ENCODE results near the gene ALDH4A1.

The ALDH4A1 gene

DNA sequence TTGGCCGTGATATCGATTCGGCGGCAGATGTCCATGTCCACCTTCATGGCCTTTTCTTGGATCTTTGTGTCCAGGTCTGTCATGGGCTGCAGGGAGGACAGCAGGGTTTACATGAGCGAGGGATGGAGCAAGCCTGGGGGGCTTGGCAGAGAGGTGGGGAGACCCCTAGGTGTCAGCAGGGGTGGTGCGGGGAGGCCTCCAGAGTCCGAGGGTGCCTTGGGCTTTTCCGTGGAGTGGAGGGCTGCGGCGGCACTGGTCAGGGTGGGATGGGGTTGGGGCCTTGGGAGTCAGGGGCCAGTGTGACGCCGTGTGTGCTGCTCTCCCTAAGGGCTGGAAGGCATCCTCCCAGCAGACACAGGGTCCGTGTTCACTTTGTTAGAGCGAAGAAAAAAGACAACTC is 16.1 kb upstream of the ALDH4A1 start:
- no peak overlapping the region for H2BK15ac ChIP-seq (replicated peaks; ENCODE audit: low read depth)
- H3K9ac ChIP-seq (ENCODE audit: low read length) = no peak overlapping the region
- no peak overlapping the region for H2AK5ac ChIP-seq (ENCODE audit: low read length)
- no peak overlapping the region for H3K23ac ChIP-seq (ENCODE audit: low read length)
- H4K8ac ChIP-seq (ENCODE audit: low read depth, low read length) = no peak overlapping the region
- H3K4me3 ChIP-seq (ENCODE audit: low read length) = no peak overlapping the region
- H4K5ac ChIP-seq (ENCODE audit: low read length) = no peak overlapping the region
- H3K27ac ChIP-seq (ENCODE audit: low read depth, low read length) = no peak overlapping the region
- H3K4ac ChIP-seq (ENCODE audit: low read depth, low read length) = no peak overlapping the region
- H3K27me3 ChIP-seq (ENCODE audit: insufficient read depth, low read length, poor library complexity) = no peaks in the 10 kb centered on the region
- DNase-seq = no peak
- H3K4me1 ChIP-seq (ENCODE audit: control insufficient read depth, low read depth, low read length) = no peaks in the 10 kb centered on the region
- H2BK5ac ChIP-seq (ENCODE audit: low read length) = no peak overlapping the region
- no peaks in the 10 kb centered on the region for H3K36me3 ChIP-seq (ENCODE audit: control insufficient read depth, insufficient read depth, low read length)
- no peak overlapping the region for H3K18ac ChIP-seq (ENCODE audit: low read length)
- H3K4me2 ChIP-seq (ENCODE audit: low read length) = no peak overlapping the region
- no peaks in the 10 kb centered on the region for H3K79me2 ChIP-seq (ENCODE audit: control insufficient read depth, insufficient read depth, low read length)
- no CpG with 5 or more reads among the region's 14 CpGs for WGBS (ENCODE audit: extremely low coverage, insufficient coverage, low lambda C conversion rate)
- H3K56ac ChIP-seq (ENCODE audit: low read length) = no peak overlapping the region
- no peaks in the 10 kb centered on the region for H3K79me1 ChIP-seq (ENCODE audit: low read length)
- H2BK120ac ChIP-seq (ENCODE audit: low read depth, low read length) = no peak overlapping the region

DNA sequence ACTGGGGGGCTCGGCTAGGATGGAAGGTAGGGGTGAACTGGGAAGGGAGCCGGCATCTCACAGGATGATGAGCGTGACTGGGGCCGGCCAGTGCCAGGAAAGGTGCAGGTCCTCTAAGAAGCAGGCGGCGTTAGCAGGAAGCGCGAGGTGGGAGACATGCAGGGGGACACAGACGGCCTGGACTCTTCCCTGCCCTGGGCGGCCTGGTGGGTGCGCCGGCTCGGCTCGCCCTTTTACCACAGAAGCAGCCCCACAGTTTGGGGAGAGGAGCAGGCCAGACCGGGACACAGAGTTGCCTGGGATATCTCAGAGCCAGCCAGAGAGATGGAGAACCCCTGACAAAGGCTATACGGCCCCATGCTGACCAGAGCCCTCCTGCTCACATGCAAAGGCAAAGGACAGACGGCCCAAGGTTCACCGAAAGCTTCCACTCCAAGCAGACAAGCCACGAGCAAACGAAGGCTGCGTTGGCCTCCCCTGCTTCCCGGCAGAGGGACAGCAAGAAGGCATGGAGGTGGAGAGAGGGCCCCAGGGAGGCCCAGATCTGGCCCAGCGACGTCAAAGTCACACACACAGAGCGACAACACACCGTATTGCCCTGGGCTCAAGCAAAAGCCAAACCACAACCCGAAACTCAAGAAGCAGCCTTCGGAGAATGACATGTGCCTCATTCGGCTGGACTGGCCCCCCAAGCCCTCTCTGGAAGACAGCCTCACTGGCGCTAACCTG is 14.9 kb upstream of the ALDH4A1 start:
- WGBS (ENCODE audit: extremely low coverage, insufficient coverage, low lambda C conversion rate) = no CpG with 5 or more reads among the region's 30 CpGs
- no peaks in the 10 kb centered on the region for H3K27me3 ChIP-seq (ENCODE audit: insufficient read depth, low read length, poor library complexity)
- H3K79me1 ChIP-seq (ENCODE audit: low read length) = no peaks in the 10 kb centered on the region
- H3K27ac ChIP-seq (ENCODE audit: low read depth, low read length) = no peak overlapping the region
- H2BK5ac ChIP-seq (ENCODE audit: low read length) = no peak overlapping the region
- no peaks in the 10 kb centered on the region for H3K36me3 ChIP-seq (ENCODE audit: control insufficient read depth, insufficient read depth, low read length)
- no peak overlapping the region for H4K8ac ChIP-seq (ENCODE audit: low read depth, low read length)
- no peak overlapping the region for H3K4me2 ChIP-seq (ENCODE audit: low read length)
- H3K9ac ChIP-seq (ENCODE audit: low read length) = no peak overlapping the region
- no peak overlapping the region for H3K4ac ChIP-seq (ENCODE audit: low read depth, low read length)
- DNase-seq = no peak
- no peak overlapping the region for H3K56ac ChIP-seq (ENCODE audit: low read length)
- no peaks in the 10 kb centered on the region for H3K79me2 ChIP-seq (ENCODE audit: control insufficient read depth, insufficient read depth, low read length)
- no peak overlapping the region for H2AK5ac ChIP-seq (ENCODE audit: low read length)
- H3K4me1 ChIP-seq (ENCODE audit: control insufficient read depth, low read depth, low read length) = no peaks in the 10 kb centered on the region
- H2BK15ac ChIP-seq (replicated peaks; ENCODE audit: low read depth) = no peak overlapping the region
- H3K23ac ChIP-seq (ENCODE audit: low read length) = no peak overlapping the region
- no peak overlapping the region for H3K4me3 ChIP-seq (ENCODE audit: low read length)
- no peak overlapping the region for H3K18ac ChIP-seq (ENCODE audit: low read length)
- H2BK120ac ChIP-seq (ENCODE audit: low read depth, low read length) = no peak overlapping the region
- H4K5ac ChIP-seq (ENCODE audit: low read length) = no peak overlapping the region

DNA sequence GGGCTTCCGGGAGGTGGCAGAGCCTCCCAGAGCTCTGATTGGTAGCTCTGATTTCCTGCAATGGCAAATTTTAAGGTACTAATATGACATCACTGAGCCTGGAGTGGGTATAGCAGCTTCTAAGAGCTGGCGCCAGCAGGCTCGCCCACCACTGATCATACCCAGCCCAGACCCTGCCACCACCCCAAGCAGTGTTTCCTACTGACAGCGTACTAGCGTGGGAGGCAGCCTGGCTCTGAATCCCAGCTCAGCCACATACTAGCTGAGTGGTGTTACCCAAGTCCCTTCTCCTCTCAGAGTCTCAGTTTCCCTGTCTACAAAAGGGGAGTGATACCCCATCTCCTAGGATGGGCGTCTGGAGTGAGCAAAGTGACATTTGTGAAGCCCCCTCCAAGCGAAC is 13.0 kb upstream of the ALDH4A1 start:
- Histone ChIP-seq H3K27me3 (ENCODE audit: insufficient read depth, low read length, poor library complexity) (no peaks in the 10 kb centered on the region), H2BK15ac (replicated peaks; ENCODE audit: low read depth) (no peak overlapping the region), H3K9ac (ENCODE audit: low read length) (no peak overlapping the region), H3K4ac (ENCODE audit: low read depth, low read length) (no peak overlapping the region), H3K23ac (ENCODE audit: low read length) (no peak overlapping the region), H3K56ac (ENCODE audit: low read length) (no peak overlapping the region), H3K79me1 (ENCODE audit: low read length) (no peaks in the 10 kb centered on the region), H3K4me1 (ENCODE audit: control insufficient read depth, low read depth, low read length) (no peaks in the 10 kb centered on the region), H4K5ac (ENCODE audit: low read length) (no peak overlapping the region), H3K27ac (ENCODE audit: low read depth, low read length) (no peak overlapping the region), H3K4me2 (ENCODE audit: low read length) (no peak overlapping the region), H2BK5ac (ENCODE audit: low read length) (no peak overlapping the region), H3K79me2 (ENCODE audit: control insufficient read depth, insufficient read depth, low read length) (no peaks in the 10 kb centered on the region), H2BK120ac (ENCODE audit: low read depth, low read length) (no peak overlapping the region), H3K18ac (ENCODE audit: low read length) (no peak overlapping the region), H2AK5ac (ENCODE audit: low read length) (no peak overlapping the region), H4K8ac (ENCODE audit: low read depth, low read length) (no peak overlapping the region), H3K4me3 (ENCODE audit: low read length) (no peak overlapping the region), H3K36me3 (ENCODE audit: control insufficient read depth, insufficient read depth, low read length) (no peaks in the 10 kb centered on the region)
- no peak for DNase-seq
- no CpG with 5 or more reads among the region's 7 CpGs for whole genome bisulfite sequencing (ENCODE audit: extremely low coverage, insufficient coverage, low lambda C conversion rate)

DNA sequence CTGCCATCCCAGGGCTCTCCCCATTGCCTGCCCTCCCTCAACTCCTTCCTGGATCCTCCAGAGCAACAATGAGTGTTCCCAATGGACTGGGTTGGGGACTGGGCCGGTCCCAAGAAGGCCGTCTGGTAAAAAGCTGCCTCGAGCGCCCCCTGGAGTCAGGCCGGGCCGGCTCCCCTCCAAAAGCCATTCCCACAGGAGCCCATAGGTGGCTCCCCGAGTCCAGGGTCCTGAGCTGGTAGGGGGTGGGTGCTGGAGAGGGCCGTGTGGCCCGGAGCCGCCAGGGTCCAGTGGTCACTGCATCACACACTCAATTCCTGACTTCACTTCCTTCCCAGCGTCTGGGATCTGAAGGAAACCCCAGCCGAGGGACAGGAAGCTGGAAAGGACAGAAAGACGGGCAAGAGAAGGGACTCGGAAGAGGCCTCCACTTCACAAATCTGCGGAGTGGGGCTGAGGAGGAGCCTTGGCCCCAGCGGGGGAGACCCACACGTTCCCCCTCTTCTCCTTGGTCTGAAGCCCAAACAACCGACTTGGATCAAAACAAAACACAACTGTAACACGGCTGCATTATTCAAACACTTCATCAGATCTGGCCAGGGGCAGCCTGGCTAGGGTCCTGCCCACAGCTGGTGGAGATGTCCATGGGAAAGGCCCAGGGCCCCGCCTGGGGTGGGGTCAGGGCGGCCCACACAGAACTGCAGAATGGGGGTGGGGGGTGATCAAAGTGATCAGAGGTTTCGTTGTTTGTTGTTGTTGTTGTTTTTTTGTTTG is 10.9 kb upstream of the ALDH4A1 start:
- no peak overlapping the region for H3K4ac ChIP-seq (ENCODE audit: low read depth, low read length)
- H3K79me2 ChIP-seq (ENCODE audit: control insufficient read depth, insufficient read depth, low read length) = no peaks in the 10 kb centered on the region
- H3K23ac ChIP-seq (ENCODE audit: low read length) = no peak overlapping the region

DNA sequence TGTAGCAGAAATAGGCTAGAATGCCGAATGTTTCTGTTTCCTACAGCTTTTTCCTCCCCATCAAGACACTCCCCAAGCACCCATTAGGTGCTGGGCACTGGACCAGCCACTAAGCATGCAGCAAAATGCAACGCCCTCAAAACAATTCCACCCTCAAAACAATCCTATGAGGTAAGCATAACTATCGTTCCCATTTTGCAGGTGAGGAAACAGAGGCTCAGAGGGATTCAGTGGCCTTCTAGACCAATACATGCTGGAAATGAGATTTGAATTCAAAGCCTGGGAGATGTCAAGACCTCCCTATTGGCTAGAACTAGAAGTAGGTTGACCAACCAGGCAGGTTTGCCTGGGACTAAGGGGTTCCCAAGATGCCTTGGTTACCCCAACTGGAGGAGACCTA is 10.2 kb upstream of the ALDH4A1 start:
- H3K36me3 ChIP-seq (ENCODE audit: control insufficient read depth, insufficient read depth, low read length) = no peaks in the 10 kb centered on the region
- no CpG with 5 or more reads among the region's 3 CpGs for WGBS (ENCODE audit: extremely low coverage, insufficient coverage, low lambda C conversion rate)
- H3K18ac ChIP-seq (ENCODE audit: low read length) = no peak overlapping the region
- no peak overlapping the region for H2BK5ac ChIP-seq (ENCODE audit: low read length)
- no peak overlapping the region for H3K56ac ChIP-seq (ENCODE audit: low read length)
- no peak overlapping the region for H2BK15ac ChIP-seq (replicated peaks; ENCODE audit: low read depth)
- H3K4me2 ChIP-seq (ENCODE audit: low read length) = no peak overlapping the region
- no peak overlapping the region for H4K8ac ChIP-seq (ENCODE audit: low read depth, low read length)
- H3K79me1 ChIP-seq (ENCODE audit: low read length) = no peaks in the 10 kb centered on the region
- H2AK5ac ChIP-seq (ENCODE audit: low read length) = no peak overlapping the region
- H3K79me2 ChIP-seq (ENCODE audit: control insufficient read depth, insufficient read depth, low read length) = no peaks in the 10 kb centered on the region
- no peak for DNase-seq
- H3K27ac ChIP-seq (ENCODE audit: low read depth, low read length) = no peak overlapping the region
- H3K9ac ChIP-seq (ENCODE audit: low read length) = no peak overlapping the region
- H3K4ac ChIP-seq (ENCODE audit: low read depth, low read length) = no peak overlapping the region
- H2BK120ac ChIP-seq (ENCODE audit: low read depth, low read length) = no peak overlapping the region
- H3K27me3 ChIP-seq (ENCODE audit: insufficient read depth, low read length, poor library complexity) = no peaks in the 10 kb centered on the region
- H3K23ac ChIP-seq (ENCODE audit: low read length) = no peak overlapping the region
- no peak overlapping the region for H3K4me3 ChIP-seq (ENCODE audit: low read length)
- H4K5ac ChIP-seq (ENCODE audit: low read length) = no peak overlapping the region
- H3K4me1 ChIP-seq (ENCODE audit: control insufficient read depth, low read depth, low read length) = no peaks in the 10 kb centered on the region

More for the DNA sequence above, 10.9 kb upstream of the ALDH4A1 start:
- Histone ChIP-seq H3K4me2 (ENCODE audit: low read length) (no peak overlapping the region), H3K4me1 (ENCODE audit: control insufficient read depth, low read depth, low read length) (no peaks in the 10 kb centered on the region), H2BK15ac (replicated peaks; ENCODE audit: low read depth) (no peak overlapping the region), H4K8ac (ENCODE audit: low read depth, low read length) (no peak overlapping the region), H2BK5ac (ENCODE audit: low read length) (no peak overlapping the region), H2BK120ac (ENCODE audit: low read depth, low read length) (no peak overlapping the region), H4K5ac (ENCODE audit: low read length) (no peak overlapping the region), H3K27me3 (ENCODE audit: insufficient read depth, low read length, poor library complexity) (no peaks in the 10 kb centered on the region), H3K36me3 (ENCODE audit: control insufficient read depth, insufficient read depth, low read length) (no peaks in the 10 kb centered on the region), H3K79me1 (ENCODE audit: low read length) (no peaks in the 10 kb centered on the region), H3K56ac (ENCODE audit: low read length) (peak overlapping the region; percentile 30), H3K9ac (ENCODE audit: low read length) (peak overlapping the region; percentile 27), H2AK5ac (ENCODE audit: low read length) (no peak overlapping the region), H3K18ac (ENCODE audit: low read length) (no peak overlapping the region), H3K27ac (ENCODE audit: low read depth, low read length) (no peak overlapping the region), H3K4me3 (ENCODE audit: low read length) (no peak overlapping the region)
- no CpG with 5 or more reads among the region's 22 CpGs for WGBS (ENCODE audit: extremely low coverage, insufficient coverage, low lambda C conversion rate)
- peak; percentile 90 for DNase-seq
